Dedifferentiated amniotic fluid mesenchymal stem cell (primary cell): Measurements from ENCODE around the gene ABHD5.

Experiments
- DNase-seq: peaks from one replicate; pipeline ENCODE4 v3.0.0-alpha.2; 2016; ENCODE audit errors: extremely low spot score

The ABHD5 gene

DNA sequence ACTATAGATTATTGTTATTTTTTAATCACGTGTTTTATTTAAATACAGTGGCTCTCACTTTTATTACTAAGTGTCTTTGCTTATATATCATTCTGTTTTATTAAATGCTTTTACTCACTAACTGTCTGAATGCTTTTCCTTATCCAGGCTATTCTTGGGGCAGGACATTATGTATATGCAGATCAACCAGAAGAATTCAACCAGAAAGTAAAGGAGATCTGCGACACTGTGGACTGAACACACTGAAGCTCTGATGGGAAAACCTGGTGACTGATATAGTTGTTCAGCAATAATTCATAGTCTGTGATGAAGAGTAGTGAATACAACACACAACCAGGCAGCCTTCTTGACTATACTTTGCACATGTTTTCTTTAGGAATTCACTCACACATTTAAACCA lies 27.6 kb downstream of the ABHD5 start:
- DNase-seq: no peak

DNA sequence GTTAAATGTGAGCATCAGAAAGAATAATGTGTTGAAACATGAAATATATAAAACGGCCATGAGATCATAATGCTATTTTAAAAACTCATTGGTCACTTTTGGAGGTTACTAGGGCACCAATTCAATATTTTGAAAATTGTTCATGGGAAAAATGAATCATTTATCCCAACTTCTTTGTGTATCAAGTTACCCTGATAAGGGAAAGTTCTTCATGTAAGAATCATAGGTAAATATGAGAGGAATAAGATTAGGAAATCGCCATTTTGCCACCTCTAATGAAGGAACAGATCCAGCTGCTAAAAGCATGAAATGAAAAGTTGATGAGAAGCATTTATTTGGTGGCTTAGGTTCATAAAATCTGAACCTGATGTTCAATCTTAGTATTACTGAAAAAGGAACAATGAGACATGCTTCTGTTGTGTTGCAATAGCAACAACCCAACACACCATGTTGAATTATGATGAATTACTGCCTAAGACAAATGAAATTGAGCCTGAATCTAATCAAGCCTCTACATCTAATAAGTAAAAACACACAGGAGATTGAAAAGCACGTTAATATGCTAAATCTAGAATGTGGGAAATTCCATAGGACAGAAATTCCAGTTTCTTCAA lies 32.5 kb downstream of the ABHD5 start:
- DNase-seq: no peak

- DNase-seq: no peak
Measured at GRCh38 chr3:43726521-43726920, 35.8 kb downstream of the ABHD5 start.

- DNase-seq: no peak
Measured at GRCh38 chr3:43727930-43728329, 37.2 kb downstream of the ABHD5 start.

- no peak for DNase-seq
Measured at GRCh38 chr3:43728476-43728875, 37.7 kb downstream of the ABHD5 start.

GRCh38 chr3:43728947-43729346 lies 38.2 kb downstream of the ABHD5 start:
- no peak for DNase-seq

DNA sequence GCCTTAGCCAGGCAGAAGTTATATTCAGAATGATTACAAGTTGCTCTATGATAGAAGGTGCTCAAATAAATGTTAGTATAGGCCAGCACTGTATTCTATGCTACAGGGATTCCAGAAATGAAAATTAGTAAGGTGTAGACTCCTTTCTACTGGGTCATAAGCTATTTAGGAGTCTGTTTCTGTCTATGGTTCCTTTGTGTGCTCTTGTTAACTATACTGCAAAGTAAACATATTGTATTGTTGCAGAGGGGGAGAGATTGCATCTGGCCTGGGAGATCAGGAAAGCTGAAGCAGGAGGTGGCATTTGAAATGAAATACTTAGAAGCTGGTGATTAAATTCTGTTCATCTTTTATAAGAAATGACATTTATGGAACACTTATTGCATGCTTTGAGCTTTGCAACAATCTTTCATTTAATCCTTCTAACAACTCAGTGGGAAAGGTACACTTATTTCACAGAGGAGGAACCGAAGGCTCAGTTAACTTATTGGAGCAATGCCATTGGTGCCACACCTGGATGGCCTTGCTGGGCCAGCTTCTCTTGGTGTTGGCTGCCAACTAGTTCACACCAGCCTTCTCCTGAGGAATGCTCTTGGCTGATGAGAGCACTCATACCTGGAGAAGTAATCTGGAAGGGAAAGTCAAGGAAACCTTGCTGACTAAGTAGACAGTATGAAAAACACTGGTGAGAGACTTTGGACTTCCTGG lies 39.1 kb downstream of the ABHD5 start:
- no peak for DNase-seq

DNA sequence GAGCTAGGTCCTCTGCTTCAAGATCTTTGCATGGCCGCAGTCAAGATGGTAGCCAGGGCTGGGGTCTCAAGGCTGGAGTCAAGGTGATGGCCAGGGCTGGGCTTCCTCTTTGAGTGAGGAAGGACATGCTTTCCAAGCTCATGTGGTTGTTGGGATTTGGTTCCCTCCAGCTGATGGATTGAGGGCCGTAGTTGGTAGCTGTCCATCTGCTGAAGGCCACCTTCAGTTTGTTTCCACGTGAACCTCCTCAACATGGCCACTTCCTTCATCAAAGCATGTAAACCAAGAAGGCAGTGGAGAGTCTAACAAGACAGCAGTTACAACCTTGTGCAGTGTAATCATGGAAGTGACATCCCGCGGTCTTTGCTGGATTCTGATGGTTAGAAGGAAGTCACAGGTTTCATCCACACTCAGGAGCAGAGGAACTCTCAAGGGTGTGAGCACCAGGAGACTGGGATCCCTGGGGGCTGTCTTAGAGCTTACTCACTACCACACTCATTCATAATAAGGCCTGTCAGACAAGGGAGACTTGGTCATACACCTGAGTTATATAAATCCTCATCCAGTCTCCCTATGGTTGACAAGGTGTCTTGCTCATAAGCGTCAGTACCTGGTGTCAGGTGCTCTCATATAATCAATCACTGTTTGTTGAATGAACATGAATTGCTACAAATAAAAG lies 42.1 kb downstream of the ABHD5 start:
- DNase-seq: no peak

GRCh38 chr3:43733459-43734384 lies 43.0 kb downstream of the ABHD5 start:
- DNase-seq: no peak

- no peak for DNase-seq
Measured at GRCh38 chr3:43734685-43735084, 43.9 kb downstream of the ABHD5 start.

DNA sequence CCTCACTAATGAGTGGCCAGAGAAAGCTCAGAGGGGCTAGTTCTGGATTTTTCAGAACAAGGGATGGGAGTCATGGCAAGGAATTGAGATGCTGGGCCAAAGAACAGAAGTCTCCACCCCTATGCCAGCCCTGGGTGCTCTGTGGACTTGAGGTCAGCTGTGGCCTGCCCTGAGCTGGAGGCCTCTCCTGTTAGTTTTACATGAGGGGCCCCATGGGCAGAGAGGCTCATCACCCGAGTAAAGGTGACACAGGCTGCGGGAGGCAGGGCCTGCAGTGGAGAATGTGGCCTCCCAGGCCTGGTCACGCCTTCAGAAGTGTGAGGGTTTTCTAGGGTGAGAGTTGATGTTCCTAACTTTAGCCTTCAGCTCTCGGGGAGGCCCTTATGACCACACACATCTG lies 44.9 kb downstream of the ABHD5 start:
- no peak for DNase-seq

GRCh38 chr3:43736558-43737440 lies 46.1 kb downstream of the ABHD5 start:
- no peak for DNase-seq

- no peak for DNase-seq
Measured at GRCh38 chr3:43738305-43738704, 47.6 kb downstream of the ABHD5 start.

- no peak for DNase-seq
Measured at GRCh38 chr3:43742920-43743319, 52.2 kb downstream of the ABHD5 start.

DNA sequence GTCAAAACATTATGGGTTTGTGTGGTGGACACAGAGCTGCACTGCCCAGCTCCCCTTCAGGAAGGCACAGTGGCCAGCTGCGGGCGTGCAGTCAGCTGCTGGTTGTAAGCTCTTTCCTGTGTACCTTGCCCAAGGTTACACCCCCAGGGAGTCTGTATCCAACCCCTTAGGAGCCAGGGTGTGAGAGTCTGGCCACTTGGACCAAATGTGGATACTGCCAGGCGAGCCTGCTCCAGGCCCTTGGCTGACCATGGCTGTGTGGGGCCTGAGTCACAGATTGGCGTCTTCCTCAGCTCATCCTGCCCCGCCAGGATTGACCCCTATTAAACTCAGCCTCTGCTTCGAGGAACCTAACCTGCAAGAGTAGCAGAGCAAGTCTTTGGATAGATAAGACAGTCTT lies 56.9 kb downstream of the ABHD5 start:
- no peak for DNase-seq

DNA sequence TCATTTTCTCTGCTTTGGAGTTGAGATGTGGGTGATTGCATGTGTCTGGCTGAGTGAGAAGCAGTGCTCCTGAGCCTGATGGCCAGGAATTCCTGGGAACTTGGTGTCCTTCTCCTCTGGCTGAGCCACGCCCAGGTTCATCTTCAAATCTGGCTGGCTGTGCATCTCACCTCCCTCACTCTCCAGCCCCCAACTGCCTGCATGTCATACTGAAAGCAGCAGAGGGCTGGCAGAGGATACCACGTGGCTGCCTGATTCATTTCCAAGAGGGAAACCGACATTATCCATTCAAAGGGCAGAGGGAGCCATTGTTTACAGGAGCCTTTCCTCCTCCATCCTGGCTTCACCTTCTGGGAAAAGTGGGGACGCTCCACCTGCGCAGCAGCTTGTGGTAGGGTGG lies 57.4 kb downstream of the ABHD5 start:
- no peak for DNase-seq

DNA sequence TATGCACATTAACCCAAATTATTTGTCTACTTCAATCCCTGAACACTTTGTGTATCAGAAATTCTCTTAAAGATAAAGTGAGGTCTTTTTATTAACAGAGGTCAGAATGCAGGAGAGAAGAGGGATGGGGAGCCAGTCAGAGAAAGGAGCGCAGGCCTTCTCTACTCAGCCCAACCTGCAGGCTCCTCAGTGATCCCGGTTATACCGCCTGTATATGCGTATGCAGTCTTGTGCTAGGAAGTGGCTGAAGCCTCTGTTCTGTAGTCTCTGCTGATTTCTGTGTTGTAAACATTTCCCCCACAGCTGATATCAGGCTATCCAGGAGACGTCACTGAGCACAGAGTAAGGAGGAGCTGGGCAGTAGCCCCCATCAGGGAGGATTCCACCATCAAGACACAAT lies 57.9 kb downstream of the ABHD5 start:
- no peak for DNase-seq

GRCh38 chr3:43752905-43753304 lies 62.2 kb downstream of the ABHD5 start:
- no peak for DNase-seq

- DNase-seq: peak; percentile 35
Measured at GRCh38 chr3:43753741-43754715, 63.3 kb downstream of the ABHD5 start.
